Body of pancreas (tissue), 4 donors: ENCODE measurements around the gene TINCR. TPM values are rescaled to one million over a fixed set of nuclear protein-coding genes. Genes with fewer than 3 reads are reported as not detected.

Experiments
- ATAC-seq: fragments of 150-250 bp; one replicate; pipeline ENCODE4 v1.9.1; 2016
- DNase-seq, 4 donors: peaks; one replicate each; pipeline ENCODE4 v3.0.0-alpha.2; 2019
- H3K27ac ChIP-seq, 4 donors: fragments of 200-600 bp; sonication (generic); 1 replicate in 3 of 4; 2 replicates in 1 of 4; pipeline versions ENCODE4 v1.5.1 to v1.6.1; 2016 to 2019; ENCODE audit warnings: mild to moderate bottlenecking in 1 of 4, mixed read lengths in 1 of 4, moderate library complexity in 1 of 4
- H3K27me3 ChIP-seq, 2 donors: fragments of 200-600 bp; sonication (generic); one replicate each; pipeline ENCODE4 v1.6.0; 2016; ENCODE audit warnings: mild to moderate bottlenecking in 1 of 2
- H3K36me3 ChIP-seq, 2 donors: fragments of 200-600 bp; sonication (generic); replicated peaks in 1 of 2; 2 replicates each; pipeline ENCODE4 v1.5.1; 2016; ENCODE audit warnings: low read depth in 2 of 2; ENCODE audit not compliant: insufficient read depth in 1 of 2
- H3K4me1 ChIP-seq: fragments of 200-600 bp; sonication (generic); one replicate; pipeline ENCODE4 v1.6.0; 2016
- H3K4me3 ChIP-seq, 2 donors: fragments of 200-600 bp; sonication (generic); 1 replicate in 1 of 2; 2 replicates in 1 of 2; pipeline ENCODE4 v1.5.1; 2016 to 2019
- H3K9me3 ChIP-seq, 3 donors: fragments of 200-600 bp; sonication (generic); 1 replicate in 2 of 3; 2 replicates in 1 of 3; pipeline ENCODE4 v1.5.1; 2016
- POLR2A ChIP-seq, 3 donors: fragments of 450-650 bp; IDR thresholded peaks; one replicate each; pipeline ENCODE4 v1.6.1; 2016; ENCODE audit warnings: antibody characterized with exemption in 3 of 3, mild to moderate bottlenecking in 2 of 3
- WGBS, 2 donors: methylation state at CpG; one replicate each; pipeline ENCODE4 v1.1.5; 2017; 5-methylcytosine and 5-hydroxymethylcytosine counted together
- intact Hi-C: fragments of 100-400 bp; cut with DNase I; formaldehyde crosslinking; loops from one replicate; pipeline ENCODE4 v1.15.1; 2023
- total RNA-seq, 2 donors: library from RNA; depleted of rRNA; stranded (reverse); fragments of >200 nt; gene quantifications; one replicate each; pipeline ENCODE4 v1.1.0, GENCODE V29; 2016
- TF ChIP-seq, protein P1 (sequence below), 7 experiments: fragments of 450-650 bp in 4 of 7; fragments of 200-600 bp in 3 of 7; sonication (generic) in 3 of 7; IDR thresholded peaks; one replicate each; pipeline ENCODE4 v1.5.1; 2016 to 2019; ENCODE audit warnings: antibody characterized with exemption in 7 of 7

The TINCR gene
- total RNA-seq, 2 donors from 2014 or later: 0.52 TPM; not detected in 1

DNA sequence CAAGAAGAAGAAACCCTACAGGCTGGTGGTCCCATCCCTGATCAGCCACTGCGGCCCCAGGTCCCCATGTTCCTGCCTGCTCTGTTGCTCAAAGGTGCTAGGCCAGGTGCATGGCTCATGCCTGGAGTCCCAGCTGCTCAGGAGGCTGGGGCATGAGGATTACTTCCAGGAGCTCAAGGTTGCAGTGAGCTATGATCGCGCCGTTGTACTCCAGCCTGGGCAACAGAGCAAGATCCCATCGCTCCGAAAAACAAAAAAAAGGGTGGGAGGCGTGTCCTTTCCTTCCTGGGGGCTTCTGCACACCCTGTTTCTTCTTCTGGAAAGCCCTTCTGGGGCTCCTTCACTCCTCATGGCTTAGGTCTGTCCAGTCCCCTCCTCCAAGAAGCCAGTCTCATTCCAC, 11.9 kb upstream of the TINCR start:
- no peaks in the 10 kb centered on the region for H3K27me3 ChIP-seq
- no peak overlapping the region for H3K4me3 ChIP-seq
- 92 to 100% methylated on average over 4 to 7 of the region's 7 CpGs for WGBS, 2 donors
- no peaks in the 10 kb centered on the region for H3K36me3 ChIP-seq
- no peak overlapping the region for H3K27ac ChIP-seq
- H3K9me3 ChIP-seq: no peaks in the 10 kb centered on the region
- no peak for DNase-seq
- no peak for TF ChIP-seq POLR2A (IDR thresholded peaks at IDR 0.05)
- TF ChIP-seq, protein P1, sequence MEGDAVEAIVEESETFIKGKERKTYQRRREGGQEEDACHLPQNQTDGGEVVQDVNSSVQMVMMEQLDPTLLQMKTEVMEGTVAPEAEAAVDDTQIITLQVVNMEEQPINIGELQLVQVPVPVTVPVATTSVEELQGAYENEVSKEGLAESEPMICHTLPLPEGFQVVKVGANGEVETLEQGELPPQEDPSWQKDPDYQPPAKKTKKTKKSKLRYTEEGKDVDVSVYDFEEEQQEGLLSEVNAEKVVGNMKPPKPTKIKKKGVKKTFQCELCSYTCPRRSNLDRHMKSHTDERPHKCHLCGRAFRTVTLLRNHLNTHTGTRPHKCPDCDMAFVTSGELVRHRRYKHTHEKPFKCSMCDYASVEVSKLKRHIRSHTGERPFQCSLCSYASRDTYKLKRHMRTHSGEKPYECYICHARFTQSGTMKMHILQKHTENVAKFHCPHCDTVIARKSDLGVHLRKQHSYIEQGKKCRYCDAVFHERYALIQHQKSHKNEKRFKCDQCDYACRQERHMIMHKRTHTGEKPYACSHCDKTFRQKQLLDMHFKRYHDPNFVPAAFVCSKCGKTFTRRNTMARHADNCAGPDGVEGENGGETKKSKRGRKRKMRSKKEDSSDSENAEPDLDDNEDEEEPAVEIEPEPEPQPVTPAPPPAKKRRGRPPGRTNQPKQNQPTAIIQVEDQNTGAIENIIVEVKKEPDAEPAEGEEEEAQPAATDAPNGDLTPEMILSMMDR (IDR thresholded peaks at IDR 0.05): no peak
- H3K4me1 ChIP-seq: peaks cover 5% of the 10 kb centered on the region
- intact Hi-C loops: loop anchor here (10.0 kb wide), 1 partner anchor 535 kb away; no protein-coding TSS in a partner anchor
- ATAC-seq: no peak

DNA sequence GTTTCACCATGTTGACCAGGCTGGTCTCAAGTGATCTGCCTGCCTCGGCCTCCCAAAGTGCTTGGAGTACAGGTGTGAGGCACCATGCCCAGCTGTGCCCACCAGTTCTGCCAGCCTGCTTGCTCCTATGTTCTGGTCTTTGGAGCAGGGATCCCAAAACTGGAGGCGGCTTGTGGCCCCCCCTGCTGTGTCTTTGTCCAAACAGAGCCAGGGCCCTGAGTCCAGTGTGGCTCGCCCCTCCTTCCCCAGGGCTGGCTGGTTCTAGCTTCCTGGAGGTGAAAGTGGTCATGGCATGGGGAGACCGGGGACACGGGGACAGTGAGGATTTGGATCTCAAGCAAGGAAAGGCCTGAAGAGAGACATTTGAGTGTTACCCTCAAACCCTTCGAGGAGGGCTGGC, 11.5 kb upstream of the TINCR start:
- intact Hi-C loops: no loop called here
- TF ChIP-seq, protein P1 (IDR thresholded peaks at IDR 0.05): no peak
- no peak for TF ChIP-seq POLR2A (IDR thresholded peaks at IDR 0.05)
- ATAC-seq (no peak), DNase-seq (no peak)
- Histone ChIP-seq H3K27ac (no peak overlapping the region), H3K36me3 (no peaks in the 10 kb centered on the region), H3K4me1 (peaks cover 5% of the 10 kb centered on the region), H3K9me3 (no peaks in the 10 kb centered on the region), H3K27me3 (no peaks in the 10 kb centered on the region), H3K4me3 (no peak overlapping the region)
- 80 to 100% methylated on average over 2 to 6 of the region's 6 CpGs for WGBS, 2 donors

DNA sequence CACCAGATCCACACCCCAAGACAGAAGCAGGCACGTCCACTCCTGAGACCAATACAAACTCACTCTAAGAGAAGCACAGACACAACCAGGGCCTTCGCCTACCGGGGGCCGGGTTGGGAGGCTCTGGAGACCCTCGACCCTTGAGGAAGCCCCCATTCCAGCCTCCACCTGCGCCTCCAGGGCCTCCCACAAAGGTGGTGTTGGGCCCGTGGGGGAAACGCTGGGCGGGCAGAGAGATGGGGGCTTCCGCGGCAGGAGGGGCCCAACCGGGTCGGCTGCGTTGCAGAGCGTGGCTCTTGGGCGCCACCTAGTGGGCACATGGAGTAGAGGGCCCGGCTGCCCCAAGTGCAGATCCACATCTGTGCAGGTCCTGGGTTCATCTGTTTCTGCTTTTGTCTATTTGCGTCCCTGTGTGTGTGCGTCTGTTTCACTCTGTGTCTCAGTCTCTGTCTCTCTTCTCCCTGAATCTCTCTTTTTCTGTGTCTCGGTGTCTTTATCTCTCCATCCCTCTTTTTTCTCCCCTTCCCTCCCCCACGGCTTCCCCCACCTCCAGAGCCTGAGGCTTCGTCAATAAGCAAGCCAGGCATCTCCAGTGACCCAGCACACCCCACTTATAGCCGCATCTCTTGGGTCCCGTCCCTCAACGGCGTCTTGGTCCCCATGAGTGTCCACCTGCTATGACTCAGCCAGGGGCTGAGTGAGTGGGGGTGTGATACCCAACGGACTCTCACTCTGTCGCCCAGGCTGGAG, 10.5 kb upstream of the TINCR start:
- WGBS, 2 donors: 19 to 26% methylated on average over 12 to 28 of the region's 28 CpGs
- no peak overlapping the region for H3K27ac ChIP-seq
- no peaks in the 10 kb centered on the region for H3K27me3 ChIP-seq
- no peak overlapping the region for H3K4me3 ChIP-seq
- no peaks in the 10 kb centered on the region for H3K9me3 ChIP-seq
- TF ChIP-seq POLR2A (IDR thresholded peaks at IDR 0.05): no peak
- TF ChIP-seq, protein P1 (IDR thresholded peaks at IDR 0.05): peak; percentile 85 to 99 (median 93)
- DNase-seq (peak; percentile 63 to 75 (median 69)), ATAC-seq (peak; percentile 75)
- intact Hi-C loops: no loop called here
- H3K36me3 ChIP-seq: no peaks in the 10 kb centered on the region
- H3K4me1 ChIP-seq: peaks cover 5% of the 10 kb centered on the region

DNA sequence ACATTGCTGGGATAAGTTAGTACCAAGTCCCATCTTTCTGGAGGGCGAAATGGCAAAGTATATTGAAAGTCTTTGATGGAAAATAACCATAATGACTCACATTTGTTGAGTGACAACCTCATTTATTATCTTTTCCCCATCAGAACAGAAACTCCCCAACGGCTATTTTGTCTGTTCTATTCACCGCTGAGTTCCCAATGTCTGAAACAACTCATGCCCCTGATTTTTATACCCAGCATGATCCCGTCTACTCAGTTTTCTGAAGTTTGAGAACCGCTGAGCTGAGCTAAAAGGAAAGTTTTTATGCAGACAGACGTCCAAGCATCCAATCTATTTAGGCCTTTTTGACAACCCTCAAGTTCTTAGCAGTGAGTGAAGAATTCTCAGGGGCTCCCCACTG, 7.8 kb upstream of the TINCR start:
- TF ChIP-seq, protein P1 (IDR thresholded peaks at IDR 0.05): no peak
- TF ChIP-seq POLR2A (IDR thresholded peaks at IDR 0.05): no peak
- intact Hi-C loops: no loop called here
- Histone ChIP-seq H3K27ac (no peak overlapping the region), H3K36me3 (no peaks in the 10 kb centered on the region), H3K27me3 (no peaks in the 10 kb centered on the region), H3K9me3 (no peaks in the 10 kb centered on the region), H3K4me3 (no peak overlapping the region), H3K4me1 (peaks cover 5% of the 10 kb centered on the region)
- WGBS, 2 donors: 90% methylated on average over 6 of the region's 6 CpGs
- DNase-seq (no peak), ATAC-seq (no peak)
